Thoracic aorta (tissue), 2 donors: ENCODE results near the gene GCK. TPM values are rescaled to one million over a fixed set of nuclear protein-coding genes. Genes with fewer than 3 reads are reported as not detected.
A peak's percentile ranks its signal among the peaks of the same experiment; 100 is the strongest.

Experiments
- ATAC-seq: fragments of 150-250 bp; one replicate; pipeline ENCODE4 v1.8.0; 2017; ENCODE audit warnings: low read depth; ENCODE audit not compliant: insufficient number of reproducible peaks, low FRiP score
- DNase-seq: peaks from one replicate; pipeline ENCODE4 v3.0.0-alpha.2; 2020; ENCODE audit warnings: low spot score
- H3K27ac ChIP-seq, 2 donors: fragments of 200-600 bp; sonication (generic); 1 replicate in 1 of 2; 2 replicates in 1 of 2; pipeline ENCODE4 v1.5.1; 2016; ENCODE audit warnings: mild to moderate bottlenecking in 2 of 2, moderate library complexity in 2 of 2
- H3K27me3 ChIP-seq: fragments of 200-600 bp; sonication (generic); replicated peaks from 2 replicates; pipeline ENCODE4 v1.6.0; 2016; ENCODE audit warnings: mild to moderate bottlenecking; ENCODE audit not compliant: insufficient read depth
- H3K36me3 ChIP-seq: fragments of 200-600 bp; sonication (generic); one replicate; pipeline ENCODE4 v1.5.1; 2016
- H3K4me1 ChIP-seq, 2 donors: fragments of 200-600 bp; sonication (generic); 1 replicate in 1 of 2; 2 replicates in 1 of 2; pipeline versions ENCODE4 v1.5.1 to v1.6.0; 2016; ENCODE audit warnings: low read depth in 2 of 2, mild to moderate bottlenecking in 1 of 2; ENCODE audit not compliant: control insufficient read depth in 1 of 2
- H3K4me3 ChIP-seq: fragments of 200-600 bp; sonication (generic); 2 replicates; pipeline ENCODE4 v1.5.1; 2016; ENCODE audit warnings: mild to moderate bottlenecking
- H3K9me3 ChIP-seq: fragments of 200-600 bp; sonication (generic); 2 replicates; pipeline ENCODE4 v1.5.1; 2016
- CTCF ChIP-seq: fragments of 200-600 bp; sonication (generic); IDR thresholded peaks from one replicate; pipeline ENCODE4 v1.5.1; 2019; ENCODE audit warnings: antibody characterized with exemption
- total RNA-seq, 2 donors: library from RNA; depleted of rRNA; stranded (reverse); fragments of >200 nt; gene quantifications; one replicate each; pipeline versions ENCODE4 v1.1.0 to v1.2.3, GENCODE V29; 2016

The GCK gene
- total RNA-seq, 2 donors from 2014 or later = 1.6 to 2.3 TPM

GRCh38 chr7:44145969-44146911, 43.0 kb downstream of the GCK start:
- no peak for TF ChIP-seq CTCF
- Histone ChIP-seq H3K4me3 (peak overlapping the region; percentile 74), H3K27me3 (no peaks in the 10 kb centered on the region), H3K9me3 (no peaks in the 10 kb centered on the region), H3K36me3 (no peaks in the 10 kb centered on the region), H3K27ac (no peak overlapping the region), H3K4me1 (peaks cover 6 to 14% of the 10 kb centered on the region in 2 donors)
- ATAC-seq (no peak), DNase-seq (peak; percentile 48)

GRCh38 chr7:44145479-44145968, 43.7 kb downstream of the GCK start:
- peak overlapping the region; percentile 74 for H3K4me3 ChIP-seq
- H3K36me3 ChIP-seq = no peaks in the 10 kb centered on the region
- no peak for ATAC-seq
- H3K4me1 ChIP-seq = peaks cover 6 to 14% of the 10 kb centered on the region in 2 donors
- no peak for TF ChIP-seq CTCF
- no peak overlapping the region for H3K27ac ChIP-seq
- no peak for DNase-seq
- H3K27me3 ChIP-seq = no peaks in the 10 kb centered on the region
- H3K9me3 ChIP-seq = no peaks in the 10 kb centered on the region

- peak overlapping the region; percentile 74 for H3K4me3 ChIP-seq
- H3K27me3 ChIP-seq = no peaks in the 10 kb centered on the region
- H3K4me1 ChIP-seq = peaks cover 6 to 14% of the 10 kb centered on the region in 2 donors
- no peaks in the 10 kb centered on the region for H3K36me3 ChIP-seq
- TF ChIP-seq CTCF = no peak
- no peaks in the 10 kb centered on the region for H3K9me3 ChIP-seq
- ATAC-seq = no peak
- no peak overlapping the region for H3K27ac ChIP-seq
- no peak for DNase-seq
Measured at GRCh38 chr7:44144968-44145478, 44.2 kb downstream of the GCK start.

- DNase-seq (no peak), ATAC-seq (no peak)
- Histone ChIP-seq H3K27ac (no peak overlapping the region), H3K36me3 (no peaks in the 10 kb centered on the region), H3K4me1 (peaks cover 6 to 14% of the 10 kb centered on the region in 2 donors), H3K27me3 (no peaks in the 10 kb centered on the region), H3K9me3 (no peaks in the 10 kb centered on the region), H3K4me3 (no peak overlapping the region)
- TF ChIP-seq CTCF = no peak
Measured at GRCh38 chr7:44144426-44144967, 44.7 kb downstream of the GCK start.

GRCh38 chr7:44143646-44144250, 45.5 kb downstream of the GCK start:
- H3K4me3 ChIP-seq = no peak overlapping the region
- H3K27me3 ChIP-seq = no peaks in the 10 kb centered on the region
- no peak for DNase-seq
- H3K27ac ChIP-seq = no peak overlapping the region
- no peaks in the 10 kb centered on the region for H3K36me3 ChIP-seq
- peaks cover 6 to 14% of the 10 kb centered on the region in 2 donors for H3K4me1 ChIP-seq
- no peaks in the 10 kb centered on the region for H3K9me3 ChIP-seq
- ATAC-seq = no peak
- TF ChIP-seq CTCF = no peak
